Osteocyte (in vitro differentiated cells): ENCODE data around the gene GNRH2. TPM values are rescaled to one million over a fixed set of nuclear protein-coding genes. Genes with fewer than 3 reads are reported as not detected.
"Not testable (repeated sequence)": the region's sequence is repeated elsewhere in the genome, so short reads cannot be mapped to it uniquely, and the experiment has no call there.

Source experiments
- DNase-seq: peaks from one replicate; pipeline ENCODE4 v3.0.0; 2021; ENCODE audit warnings: mixed read lengths; ENCODE audit not compliant: unreplicated experiment; ENCODE audit errors: extremely low spot score
- H3K27ac Mint-ChIP-seq: one replicate; pipeline ENCODE4 v1.8.0; 2021; ENCODE audit warnings: mild to moderate bottlenecking, mixed read lengths; ENCODE audit not compliant: unreplicated experiment
- H3K27me3 Mint-ChIP-seq: one replicate; pipeline ENCODE4 v1.8.0; 2021; ENCODE audit warnings: mixed read lengths; ENCODE audit not compliant: unreplicated experiment
- H3K36me3 Mint-ChIP-seq: one replicate; pipeline ENCODE4 v1.8.0; 2021; ENCODE audit warnings: mixed read lengths; ENCODE audit not compliant: unreplicated experiment
- H3K4me1 Mint-ChIP-seq: one replicate; pipeline ENCODE4 v1.8.0; 2021; ENCODE audit warnings: mixed read lengths; ENCODE audit not compliant: unreplicated experiment
- H3K4me3 Mint-ChIP-seq: one replicate; pipeline ENCODE4 v1.8.0; 2021; ENCODE audit warnings: mild to moderate bottlenecking, moderate library complexity, mixed read lengths; ENCODE audit not compliant: unreplicated experiment
- H3K9me3 Mint-ChIP-seq: one replicate; pipeline ENCODE4 v1.8.0; 2021; ENCODE audit warnings: mixed read lengths; ENCODE audit not compliant: unreplicated experiment
- total RNA-seq: library from RNA; stranded (reverse); gene quantifications from 2 replicates; pipeline ENCODE4 v1.2.1, GENCODE V29; 2021
- TF ChIP-seq, protein P1 (sequence below): fragments of 200-600 bp; sonication (generic); IDR thresholded peaks from 2 replicates; pipeline ENCODE4 v1.5.0; 2021; ENCODE audit warnings: antibody characterized with exemption, mild to moderate bottlenecking, moderate library complexity

GNRH2 gene
- total RNA-seq, 1 donor from 2014 or later: not detected

DNA sequence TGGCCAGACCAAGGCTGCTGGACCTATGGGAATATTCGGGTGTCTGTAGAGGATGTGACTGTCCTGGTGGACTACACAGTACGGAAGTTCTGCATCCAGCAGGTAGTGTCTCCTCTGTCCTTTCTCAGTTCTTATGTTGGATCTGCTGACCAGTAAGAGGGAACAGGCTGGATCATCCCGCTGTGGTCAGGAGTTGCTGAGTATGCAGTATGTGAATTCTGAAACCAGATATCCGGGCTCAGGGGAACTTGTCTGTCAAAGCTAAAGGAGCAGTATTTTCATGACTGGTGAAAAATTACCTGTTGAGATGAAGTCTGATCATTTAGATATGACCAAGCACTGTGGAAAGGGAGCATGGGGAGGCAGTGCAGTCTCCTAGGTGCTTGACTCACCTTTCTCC lies 22.1 kb upstream of the GNRH2 start:
- H3K9me3 Mint-ChIP-seq: no peaks in the 10 kb centered on the region
- TF ChIP-seq, protein P1, sequence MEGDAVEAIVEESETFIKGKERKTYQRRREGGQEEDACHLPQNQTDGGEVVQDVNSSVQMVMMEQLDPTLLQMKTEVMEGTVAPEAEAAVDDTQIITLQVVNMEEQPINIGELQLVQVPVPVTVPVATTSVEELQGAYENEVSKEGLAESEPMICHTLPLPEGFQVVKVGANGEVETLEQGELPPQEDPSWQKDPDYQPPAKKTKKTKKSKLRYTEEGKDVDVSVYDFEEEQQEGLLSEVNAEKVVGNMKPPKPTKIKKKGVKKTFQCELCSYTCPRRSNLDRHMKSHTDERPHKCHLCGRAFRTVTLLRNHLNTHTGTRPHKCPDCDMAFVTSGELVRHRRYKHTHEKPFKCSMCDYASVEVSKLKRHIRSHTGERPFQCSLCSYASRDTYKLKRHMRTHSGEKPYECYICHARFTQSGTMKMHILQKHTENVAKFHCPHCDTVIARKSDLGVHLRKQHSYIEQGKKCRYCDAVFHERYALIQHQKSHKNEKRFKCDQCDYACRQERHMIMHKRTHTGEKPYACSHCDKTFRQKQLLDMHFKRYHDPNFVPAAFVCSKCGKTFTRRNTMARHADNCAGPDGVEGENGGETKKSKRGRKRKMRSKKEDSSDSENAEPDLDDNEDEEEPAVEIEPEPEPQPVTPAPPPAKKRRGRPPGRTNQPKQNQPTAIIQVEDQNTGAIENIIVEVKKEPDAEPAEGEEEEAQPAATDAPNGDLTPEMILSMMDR: no peak
- H3K27ac Mint-ChIP-seq: no peak overlapping the region
- H3K4me1 Mint-ChIP-seq: no peaks in the 10 kb centered on the region
- DNase-seq: no peak
- peaks cover 24% of the 10 kb centered on the region for H3K36me3 Mint-ChIP-seq
- H3K27me3 Mint-ChIP-seq: no peaks in the 10 kb centered on the region
- H3K4me3 Mint-ChIP-seq: no peak overlapping the region

DNA sequence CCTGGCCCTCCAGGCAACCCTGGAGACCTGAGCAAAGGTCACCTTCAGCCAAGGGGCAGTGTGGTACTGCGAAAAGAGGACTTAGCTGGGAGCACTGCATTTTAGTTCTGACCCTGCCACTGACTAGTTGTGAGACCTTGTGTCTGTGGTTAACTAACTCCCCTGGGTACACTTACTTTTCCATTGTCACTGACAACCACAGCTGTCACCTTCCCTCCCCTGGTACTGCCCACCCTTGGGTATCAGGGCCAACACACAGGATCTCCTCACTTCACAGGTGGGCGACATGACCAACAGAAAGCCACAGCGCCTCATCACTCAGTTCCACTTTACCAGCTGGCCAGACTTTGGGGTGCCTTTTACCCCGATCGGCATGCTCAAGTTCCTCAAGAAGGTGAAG lies 21.6 kb upstream of the GNRH2 start:
- H3K36me3 Mint-ChIP-seq: peaks cover 25% of the 10 kb centered on the region
- no peaks in the 10 kb centered on the region for H3K27me3 Mint-ChIP-seq
- H3K27ac Mint-ChIP-seq: no peak overlapping the region
- no peaks in the 10 kb centered on the region for H3K4me1 Mint-ChIP-seq
- no peak overlapping the region for H3K4me3 Mint-ChIP-seq
- no peaks in the 10 kb centered on the region for H3K9me3 Mint-ChIP-seq
- no peak for DNase-seq
- TF ChIP-seq, protein P1: no peak

DNA sequence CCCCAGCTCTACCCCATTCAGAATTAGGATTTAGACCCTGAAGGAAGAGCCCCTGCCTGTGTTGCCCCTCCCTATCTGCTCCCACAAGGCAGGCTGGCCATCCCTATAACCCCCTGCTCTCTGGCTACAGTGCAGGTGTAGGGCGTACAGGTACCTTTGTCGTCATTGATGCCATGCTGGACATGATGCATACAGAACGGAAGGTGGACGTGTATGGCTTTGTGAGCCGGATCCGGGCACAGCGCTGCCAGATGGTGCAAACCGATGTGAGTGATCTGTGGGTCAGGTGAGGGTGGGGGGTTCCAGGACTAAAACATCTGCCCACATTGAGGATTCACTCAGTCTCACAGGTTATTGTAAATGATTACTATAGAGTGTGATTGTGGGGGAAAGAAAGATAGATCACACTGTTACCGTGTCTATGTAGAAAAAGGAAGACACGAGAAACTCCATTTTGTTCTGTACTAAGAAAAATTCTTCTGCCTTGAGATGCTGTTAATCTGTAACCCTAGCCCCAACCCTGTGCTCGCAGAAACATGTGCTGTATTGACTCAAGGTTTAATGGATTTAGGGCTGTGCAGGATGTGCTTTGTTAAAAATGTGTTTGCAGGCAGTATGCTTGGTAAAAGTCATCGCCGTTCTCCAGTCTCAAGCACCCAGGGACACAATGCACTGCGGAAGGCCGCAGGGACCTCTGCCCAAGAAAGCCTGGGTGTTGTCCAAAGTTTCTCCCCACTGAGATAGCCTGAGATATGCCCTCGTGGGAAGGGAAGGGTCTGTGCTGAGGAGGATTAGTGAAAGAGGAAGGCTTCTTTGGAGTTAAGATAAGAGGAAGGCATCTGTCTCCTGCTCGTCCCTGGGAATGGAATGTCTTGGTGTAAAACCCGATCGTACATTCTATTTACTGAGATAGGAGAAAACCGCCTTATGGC lies 20.6 kb upstream of the GNRH2 start:
- H3K36me3 Mint-ChIP-seq: peaks cover 24% of the 10 kb centered on the region
- H3K27me3 Mint-ChIP-seq, H3K27ac Mint-ChIP-seq, H3K9me3 Mint-ChIP-seq, DNase-seq, H3K4me3 Mint-ChIP-seq, H3K4me1 Mint-ChIP-seq: not testable (repeated sequence)

DNA sequence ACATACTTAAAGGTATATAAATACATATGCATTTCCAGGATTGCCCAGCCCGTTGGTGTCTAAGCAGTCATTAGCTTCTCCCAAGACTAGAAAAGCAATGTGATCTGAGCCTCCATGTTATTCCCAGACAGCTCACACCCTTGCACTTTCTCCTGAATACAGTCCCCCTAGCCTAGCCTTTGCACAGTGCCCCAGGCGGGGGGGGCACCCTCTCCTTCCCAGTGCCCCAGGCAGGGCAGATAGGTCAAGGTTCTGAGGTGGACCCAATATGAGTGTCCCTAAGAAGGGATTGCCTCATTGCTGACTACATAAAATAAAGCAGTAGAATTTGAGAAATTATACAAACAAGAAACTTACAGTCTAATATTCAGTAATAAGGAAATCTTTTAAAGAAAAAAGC lies 15.4 kb upstream of the GNRH2 start:
- H3K27ac Mint-ChIP-seq: no peak overlapping the region
- DNase-seq: no peak
- no peak overlapping the region for H3K4me3 Mint-ChIP-seq
- H3K9me3 Mint-ChIP-seq: no peaks in the 10 kb centered on the region
- no peaks in the 10 kb centered on the region for H3K4me1 Mint-ChIP-seq
- TF ChIP-seq, protein P1: no peak
- no peaks in the 10 kb centered on the region for H3K27me3 Mint-ChIP-seq
- H3K36me3 Mint-ChIP-seq: peaks cover 33% of the 10 kb centered on the region

DNA sequence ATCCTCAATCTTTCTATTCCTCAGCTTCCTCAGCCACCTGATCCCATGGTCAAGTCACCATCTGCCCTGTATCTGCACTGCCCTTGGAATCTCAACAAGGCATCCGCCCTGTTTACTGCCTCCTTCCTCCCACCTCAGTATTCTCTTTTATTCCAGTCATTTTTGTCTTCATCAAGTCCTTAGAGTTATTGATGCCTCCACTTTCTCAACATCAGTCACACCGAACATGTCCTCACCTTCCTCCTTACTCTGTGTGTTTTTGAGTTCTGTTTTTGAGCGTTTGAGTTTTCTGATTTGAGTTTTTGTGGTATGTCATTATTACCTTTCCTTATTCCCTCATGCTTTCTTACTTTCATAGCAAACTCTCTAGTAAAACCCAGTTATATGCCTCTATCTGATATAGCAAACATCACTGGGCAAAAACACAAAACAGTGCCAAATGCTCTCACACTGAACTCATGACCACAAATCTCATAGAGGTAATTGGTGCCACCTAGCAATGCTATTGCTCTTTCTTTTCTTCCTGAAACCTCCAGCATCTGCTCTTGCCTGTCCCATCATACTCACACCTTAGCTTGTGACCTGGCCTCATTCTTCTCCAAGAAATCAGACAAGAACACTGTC lies 11.8 kb upstream of the GNRH2 start:
- TF ChIP-seq, protein P1: no peak
- Mint-ChIP-seq H3K36me3 (peaks cover 43% of the 10 kb centered on the region), H3K27me3 (no peaks in the 10 kb centered on the region), H3K27ac (no peak overlapping the region), H3K4me3 (no peak overlapping the region), H3K9me3 (no peaks in the 10 kb centered on the region), H3K4me1 (no peaks in the 10 kb centered on the region)
- no peak for DNase-seq
